H9 (cell line): ENCODE data around the gene DCAF10. TPM values are rescaled to one million over a fixed set of nuclear protein-coding genes. Genes with fewer than 3 reads are reported as not detected.

Source experiments
- DNase-seq: peaks from one replicate; pipeline ENCODE4 v3.0.0-alpha.2; 2017
- H2AFZ ChIP-seq: one replicate; pipeline ENCODE4 v1.6.1; 2013; ENCODE audit warnings: mild to moderate bottlenecking, low read length, control low read depth, moderate library complexity
- H2AK5ac ChIP-seq: 2 replicates; pipeline ENCODE4 v1.6.1; 2013; ENCODE audit warnings: low read length, control low read depth, mixed read lengths; ENCODE audit not compliant: insufficient read length
- H2BK120ac ChIP-seq: one replicate; pipeline ENCODE4 v1.6.1; 2013; ENCODE audit warnings: low read depth, mild to moderate bottlenecking, low read length, control low read depth, inconsistent platforms; ENCODE audit not compliant: poor library complexity, severe bottlenecking
- H2BK12ac ChIP-seq: 2 replicates; pipeline ENCODE4 v1.6.1; 2013; ENCODE audit warnings: low read length, control low read depth, mixed read lengths, low read depth; ENCODE audit not compliant: insufficient read length
- H2BK15ac ChIP-seq: 2 replicates; pipeline ENCODE4 v1.6.1; 2013; ENCODE audit warnings: low read depth, low read length, control low read depth
- H2BK20ac ChIP-seq: one replicate; pipeline ENCODE4 v1.6.1; 2013; ENCODE audit warnings: low read depth, mild to moderate bottlenecking, low read length, control low read depth, inconsistent platforms; ENCODE audit not compliant: poor library complexity, severe bottlenecking
- H2BK5ac ChIP-seq: 2 replicates; pipeline ENCODE4 v1.6.1; 2013; ENCODE audit warnings: low read length, control low read depth, mixed read lengths; ENCODE audit not compliant: insufficient read length
- H3K14ac ChIP-seq: 2 replicates; pipeline ENCODE4 v1.6.1; 2013; ENCODE audit warnings: low read length, control low read depth; ENCODE audit not compliant: insufficient read depth
- H3K18ac ChIP-seq: 2 replicates; pipeline ENCODE4 v1.6.1; 2013; ENCODE audit warnings: low read depth, mild to moderate bottlenecking, mixed read lengths, low read length, control low read depth; ENCODE audit not compliant: insufficient read length
- H3K23ac ChIP-seq: 2 replicates; pipeline ENCODE4 v1.6.1; 2013; ENCODE audit warnings: low read length, control low read depth, mixed read lengths, low read depth; ENCODE audit not compliant: insufficient read length
- H3K23me2 ChIP-seq: 2 replicates; pipeline ENCODE4 v1.6.1; 2013; ENCODE audit warnings: low read depth, mild to moderate bottlenecking, mixed read lengths, low read length, control low read depth; ENCODE audit not compliant: insufficient read length, poor library complexity, severe bottlenecking
- H3K27ac ChIP-seq: 2 replicates; pipeline ENCODE4 v1.5.1; 2013; ENCODE audit warnings: low read length, control low read depth, mixed read lengths, low read depth; ENCODE audit not compliant: insufficient read length
- H3K27me3 ChIP-seq: 2 replicates; pipeline ENCODE4 v1.6.1; 2013; ENCODE audit warnings: low read length, control low read depth, inconsistent platforms; ENCODE audit not compliant: insufficient read depth
- H3K4ac ChIP-seq: 2 replicates; pipeline ENCODE4 v1.6.1; 2013; ENCODE audit warnings: low read depth, mild to moderate bottlenecking, control low read depth, inconsistent platforms, low read length, moderate library complexity
- H3K4me1 ChIP-seq: 2 replicates; pipeline ENCODE4 v1.6.1; 2013; ENCODE audit warnings: low read length, control low read depth, inconsistent platforms; ENCODE audit not compliant: insufficient read depth
- H3K4me2 ChIP-seq: 2 replicates; pipeline ENCODE4 v1.6.1; 2013; ENCODE audit warnings: low read length, control low read depth, mixed read lengths; ENCODE audit not compliant: insufficient read length, insufficient read depth
- H3K56ac ChIP-seq: 2 replicates; pipeline ENCODE4 v1.6.1; 2013; ENCODE audit warnings: low read depth, mild to moderate bottlenecking, mixed read lengths, low read length, control low read depth; ENCODE audit not compliant: insufficient read length
- H3K79me1 ChIP-seq: 2 replicates; pipeline ENCODE4 v1.6.1; 2013; ENCODE audit warnings: low read depth, mild to moderate bottlenecking, moderate library complexity, low read length, control low read depth, inconsistent platforms; ENCODE audit not compliant: insufficient read depth, poor library complexity, severe bottlenecking
- H3K79me2 ChIP-seq: 2 replicates; pipeline ENCODE4 v1.6.1; 2013; ENCODE audit warnings: low read length, control low read depth, inconsistent platforms; ENCODE audit not compliant: insufficient read depth
- H3K9ac ChIP-seq: 2 replicates; pipeline ENCODE4 v1.6.1; 2013; ENCODE audit warnings: low read length, control low read depth, mixed read lengths; ENCODE audit not compliant: insufficient read length; ENCODE audit errors: extremely low read depth
- H3K9me3 ChIP-seq: one replicate; pipeline ENCODE4 v1.6.1; 2013; ENCODE audit warnings: low read depth, low read length, inconsistent platforms; ENCODE audit not compliant: control insufficient read depth
- H3T11ph ChIP-seq: one replicate; pipeline ENCODE4 v1.6.1; 2013; ENCODE audit warnings: mild to moderate bottlenecking, low read length, control low read depth, inconsistent platforms
- H4K20me1 ChIP-seq: one replicate; pipeline ENCODE4 v1.6.1; 2013; ENCODE audit not compliant: control insufficient read depth, insufficient read length, insufficient read depth
- H4K5ac ChIP-seq: 2 replicates; pipeline ENCODE4 v1.6.1; 2013; ENCODE audit warnings: low read depth, mild to moderate bottlenecking, mixed read lengths, low read length, control low read depth; ENCODE audit not compliant: insufficient read length
- H4K8ac ChIP-seq: replicated peaks from 2 replicates; pipeline ENCODE4 v1.6.1; 2013; ENCODE audit warnings: low read length, control low read depth, mixed read lengths, low read depth; ENCODE audit not compliant: insufficient read length
- H4K91ac ChIP-seq: 2 replicates; pipeline ENCODE4 v1.6.1; 2013; ENCODE audit warnings: low read depth, mild to moderate bottlenecking, moderate library complexity, mixed read lengths, low read length, control low read depth; ENCODE audit not compliant: insufficient read length
- H3K27ac Mint-ChIP-seq, 3 experiments: 2 replicates in 2 of 3; 3 replicates in 1 of 3; pipeline ENCODE4 v1.8.0; 2020 to 2021; ENCODE audit warnings: mixed read lengths in 3 of 3, mild to moderate bottlenecking in 1 of 3, moderate library complexity in 1 of 3
- H3K27me3 Mint-ChIP-seq: 2 replicates; pipeline ENCODE4 v1.8.0; 2021; ENCODE audit warnings: low read depth, mild to moderate bottlenecking, moderate library complexity, mixed read lengths
- H3K36me3 Mint-ChIP-seq, 3 experiments: 2 replicates in 2 of 3; 3 replicates in 1 of 3; pipeline ENCODE4 v1.8.0; 2020 to 2021; ENCODE audit warnings: low read depth in 3 of 3, mixed read lengths in 3 of 3; ENCODE audit not compliant: insufficient read depth in 1 of 3
- H3K4me1 Mint-ChIP-seq, 2 experiments: 2 replicates each; pipeline ENCODE4 v1.8.0; 2020; ENCODE audit warnings: mixed read lengths in 2 of 2
- H3K4me3 Mint-ChIP-seq, 2 experiments: 2 replicates in 1 of 2; 3 replicates in 1 of 2; pipeline ENCODE4 v1.8.0; 2020 to 2021; ENCODE audit warnings: mild to moderate bottlenecking in 2 of 2, mixed read lengths in 2 of 2, moderate library complexity in 1 of 2
- H3K9me3 Mint-ChIP-seq, 2 experiments: 2 replicates in 1 of 2; 3 replicates in 1 of 2; pipeline ENCODE4 v1.8.0; 2020; ENCODE audit warnings: mild to moderate bottlenecking in 2 of 2, mixed read lengths in 2 of 2, moderate library complexity in 1 of 2
- WGBS: extraction: QIAGEN DNeasy Blood & Tissue Kit; methylation state at CpG from one replicate; pipeline ENCODE4 v1.1.7; 2013; ENCODE audit warnings: missing lambda C conversion rate, low lambda C conversion rate, mixed read lengths; ENCODE audit not compliant: insufficient read length; ENCODE audit errors: extremely low coverage; 5-methylcytosine and 5-hydroxymethylcytosine counted together
- total RNA-seq: library from RNA; stranded (reverse); gene quantifications from 2 replicates; pipeline ENCODE4 v1.2.1, GENCODE V29; 2021
- TF ChIP-seq, protein P1 (sequence below): fragments of 200-600 bp; sonication (generic); conservative IDR thresholded peaks from 3 replicates; pipeline ENCODE4 v1.8.0; 2021; ENCODE audit warnings: antibody characterized with exemption, mild to moderate bottlenecking

The DCAF10 gene
- total RNA-seq, 1 experiment from 2014 or later = 13.4 TPM

DNA sequence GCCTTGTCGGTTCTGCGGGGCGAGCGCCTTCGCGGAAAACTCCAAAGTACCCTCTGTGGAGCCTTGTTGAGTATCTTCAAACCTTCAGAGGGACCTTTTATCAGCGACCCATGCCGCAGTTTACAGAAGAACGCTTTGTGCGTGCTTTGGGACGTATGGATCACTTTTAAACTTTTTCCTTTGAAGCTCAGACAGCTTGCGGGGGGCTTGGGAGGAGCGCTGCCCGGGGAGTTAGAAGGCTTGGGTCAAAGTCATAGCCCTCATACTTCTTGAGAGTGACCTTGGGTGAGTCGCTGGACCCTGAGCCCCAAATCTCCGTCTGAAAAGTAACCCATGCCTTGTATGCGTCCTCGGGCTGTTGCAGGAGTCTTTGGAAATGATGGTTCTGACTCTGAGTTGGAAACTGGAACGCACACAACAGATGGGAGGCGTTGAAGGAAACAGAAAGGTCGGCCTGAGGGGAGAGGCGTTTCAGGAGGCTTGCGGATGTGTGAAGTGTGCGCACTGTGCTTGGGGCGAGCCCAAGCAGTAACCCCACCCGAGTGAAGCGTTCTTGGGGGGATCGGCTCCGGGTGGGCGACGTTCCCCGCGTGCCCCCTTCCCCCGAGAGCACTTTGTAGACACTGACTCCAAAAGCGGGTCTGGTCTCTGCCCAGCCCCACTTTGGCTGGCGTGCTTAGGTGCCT, 104.0 kb downstream of the DCAF10 start:
- Histone ChIP-seq H3K27ac (no peak overlapping the region), H3K23me2 (peaks cover 15% of the 10 kb centered on the region), H2BK20ac (no peak overlapping the region), H4K5ac (no peak overlapping the region), H3K27me3 (no peaks in the 10 kb centered on the region), H3K18ac (no peak overlapping the region), H4K20me1 (no peaks in the 10 kb centered on the region), H3K9me3 (no peaks in the 10 kb centered on the region), H2BK12ac (no peak overlapping the region), H2BK5ac (no peak overlapping the region), H2AK5ac (no peak overlapping the region), H3K14ac (peak overlapping the region; percentile 55), H2BK15ac (no peak overlapping the region), H3K79me2 (no peaks in the 10 kb centered on the region; the same call in 1 of the 2 replicates), H3K4ac (no peak overlapping the region), H2AFZ (peak overlapping the region; percentile 66), H4K8ac (no peak overlapping the region), H3K4me2 (peak overlapping the region; percentile 93), H3K23ac (no peak overlapping the region), H3K79me1 (no peaks in the 10 kb centered on the region), H3K56ac (no peak overlapping the region), H3K9ac (peak overlapping the region; percentile 37), H4K91ac (no peak overlapping the region), H3K4me1 (peaks cover 4% of the 10 kb centered on the region; the same call in 1 of the 2 replicates), H2BK120ac (no peak overlapping the region), H3T11ph (no peak overlapping the region)
- WGBS = no CpG with 5 or more reads among the region's 36 CpGs
- Mint-ChIP-seq H3K9me3 (no peaks in the 10 kb centered on the region), H3K4me1 (peaks cover 18 to 19% of the 10 kb centered on the region in 2 experiments), H3K4me3 (peak overlapping the region; percentile 78 to 92), H3K27ac (peak overlapping the region in 2 of 3 experiments; percentile 4 to 38; a peak in 4 of 7 replicates), H3K27me3 (peaks cover 27% of the 10 kb centered on the region), H3K36me3 (peaks cover 0 to 4% (median 0%) of the 10 kb centered on the region in 3 experiments; a peak in 3 of 7 replicates)
- TF ChIP-seq, protein P1, sequence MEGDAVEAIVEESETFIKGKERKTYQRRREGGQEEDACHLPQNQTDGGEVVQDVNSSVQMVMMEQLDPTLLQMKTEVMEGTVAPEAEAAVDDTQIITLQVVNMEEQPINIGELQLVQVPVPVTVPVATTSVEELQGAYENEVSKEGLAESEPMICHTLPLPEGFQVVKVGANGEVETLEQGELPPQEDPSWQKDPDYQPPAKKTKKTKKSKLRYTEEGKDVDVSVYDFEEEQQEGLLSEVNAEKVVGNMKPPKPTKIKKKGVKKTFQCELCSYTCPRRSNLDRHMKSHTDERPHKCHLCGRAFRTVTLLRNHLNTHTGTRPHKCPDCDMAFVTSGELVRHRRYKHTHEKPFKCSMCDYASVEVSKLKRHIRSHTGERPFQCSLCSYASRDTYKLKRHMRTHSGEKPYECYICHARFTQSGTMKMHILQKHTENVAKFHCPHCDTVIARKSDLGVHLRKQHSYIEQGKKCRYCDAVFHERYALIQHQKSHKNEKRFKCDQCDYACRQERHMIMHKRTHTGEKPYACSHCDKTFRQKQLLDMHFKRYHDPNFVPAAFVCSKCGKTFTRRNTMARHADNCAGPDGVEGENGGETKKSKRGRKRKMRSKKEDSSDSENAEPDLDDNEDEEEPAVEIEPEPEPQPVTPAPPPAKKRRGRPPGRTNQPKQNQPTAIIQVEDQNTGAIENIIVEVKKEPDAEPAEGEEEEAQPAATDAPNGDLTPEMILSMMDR = no peak; the same call in 2 of the 3 replicates
- no peak for DNase-seq
